CD1c-positive myeloid dendritic cell (primary cell): ENCODE measurements around the gene HAO2.
"Not testable (repeated sequence)": the region's sequence is repeated elsewhere in the genome, so short reads cannot be mapped to it uniquely, and the experiment has no call there.

Source experiments
- DNase-seq: peaks from one replicate; pipeline ENCODE4 v3.0.0-alpha.2; 2016; ENCODE audit errors: extremely low spot score

Gene HAO2

GRCh38 chr1:119345398-119345797, 23.2 kb upstream of the HAO2 start:
- no peak for DNase-seq

- DNase-seq, result no peak
These were observed 20.7 kb upstream of the HAO2 start for GRCh38 chr1:119347858-119348257.

- DNase-seq, result no peak
These were observed 19.6 kb upstream of the HAO2 start for GRCh38 chr1:119348941-119349340.

GRCh38 chr1:119350866-119351265, 17.7 kb upstream of the HAO2 start:
- DNase-seq, result not testable (repeated sequence)

GRCh38 chr1:119351997-119352396, 16.6 kb upstream of the HAO2 start:
- no peak for DNase-seq

- DNase-seq, result no peak
These were observed 14.7 kb upstream of the HAO2 start for GRCh38 chr1:119353836-119354235.

- DNase-seq, result no peak
These were observed 9.9 kb upstream of the HAO2 start for GRCh38 chr1:119358636-119359035.

- no peak for DNase-seq
These were observed 8.9 kb upstream of the HAO2 start for GRCh38 chr1:119359730-119360129.

GRCh38 chr1:119361205-119361604, 7.4 kb upstream of the HAO2 start:
- no peak for DNase-seq

GRCh38 chr1:119361620-119362344, 6.8 kb upstream of the HAO2 start:
- DNase-seq, result no peak

GRCh38 chr1:119363162-119363561, 5.4 kb upstream of the HAO2 start:
- no peak for DNase-seq

GRCh38 chr1:119364640-119365039, 3.9 kb upstream of the HAO2 start:
- no peak for DNase-seq

GRCh38 chr1:119366424-119366823, 2.2 kb upstream of the HAO2 start:
- no peak for DNase-seq

GRCh38 chr1:119367432-119368124, 1.0 kb upstream of the HAO2 start:
- DNase-seq, result peak; percentile 27

GRCh38 chr1:119370748-119371147, 2.2 kb downstream of the HAO2 start:
- DNase-seq, result no peak

- no peak for DNase-seq
These were observed 3.2 kb downstream of the HAO2 start for GRCh38 chr1:119371815-119372214.

GRCh38 chr1:119372503-119373086, 4.0 kb downstream of the HAO2 start:
- DNase-seq, result no peak

- DNase-seq, result no peak
These were observed 4.9 kb downstream of the HAO2 start for GRCh38 chr1:119373465-119373864.

GRCh38 chr1:119374208-119374874, 5.8 kb downstream of the HAO2 start:
- no peak for DNase-seq

GRCh38 chr1:119375366-119375765, 6.8 kb downstream of the HAO2 start:
- no peak for DNase-seq

- DNase-seq, result no peak
These were observed 8.0 kb downstream of the HAO2 start for GRCh38 chr1:119376594-119376993.

GRCh38 chr1:119377594-119377993, 9.0 kb downstream of the HAO2 start:
- not testable (repeated sequence) for DNase-seq

- no peak for DNase-seq
These were observed 10.5 kb downstream of the HAO2 start for GRCh38 chr1:119379117-119379516.
